GM20000 (cell line): ENCODE results near the gene PNO1.

Source experiments
- DNase-seq: peaks from one replicate; pipeline ENCODE4 v3.0.0; 2012; ENCODE audit warnings: low spot score
- CTCF ChIP-seq: IDR thresholded peaks from 2 replicates; pipeline ENCODE4 v1.5.1; 2012; ENCODE audit warnings: mild to moderate bottlenecking, control low read depth; ENCODE audit errors: extremely low read depth, missing control alignments

PNO1 gene

GRCh38 chr2:68217729-68218128 lies 60.0 kb downstream of the PNO1 start:
- DNase-seq = no peak
- no peak for TF ChIP-seq CTCF

- DNase-seq = no peak
- TF ChIP-seq CTCF = no peak
Measured at GRCh38 chr2:68218343-68218901, 60.7 kb downstream of the PNO1 start.

- TF ChIP-seq CTCF = no peak
- DNase-seq = no peak
Measured at GRCh38 chr2:68222287-68222686, 64.6 kb downstream of the PNO1 start.

GRCh38 chr2:68223419-68223818 lies 65.7 kb downstream of the PNO1 start:
- no peak for TF ChIP-seq CTCF

GRCh38 chr2:68225119-68225632 lies 67.5 kb downstream of the PNO1 start:
- no peak for TF ChIP-seq CTCF
- DNase-seq = no peak

More at GRCh38 chr2:68223419-68223818, 65.7 kb downstream of the PNO1 start:
- no peak for DNase-seq
